Measurements from ENCODE around the gene PARD3. TPM values are rescaled to one million over a fixed set of nuclear protein-coding genes. Genes with fewer than 3 reads are reported as not detected.

The PARD3 gene
- total RNA-seq, 1 donor from 2014 or later, result 76.4 TPM

- H3K27me3 ChIP-seq (ENCODE audit: control insufficient read depth, insufficient read depth, low read length), result no peaks in the 10 kb centered on the region
- DNase-seq (ENCODE audit: low read depth), result no peak
- no peak overlapping the region for H3K4me3 ChIP-seq (ENCODE audit: low read depth, low read length)
- TF ChIP-seq, protein P1, sequence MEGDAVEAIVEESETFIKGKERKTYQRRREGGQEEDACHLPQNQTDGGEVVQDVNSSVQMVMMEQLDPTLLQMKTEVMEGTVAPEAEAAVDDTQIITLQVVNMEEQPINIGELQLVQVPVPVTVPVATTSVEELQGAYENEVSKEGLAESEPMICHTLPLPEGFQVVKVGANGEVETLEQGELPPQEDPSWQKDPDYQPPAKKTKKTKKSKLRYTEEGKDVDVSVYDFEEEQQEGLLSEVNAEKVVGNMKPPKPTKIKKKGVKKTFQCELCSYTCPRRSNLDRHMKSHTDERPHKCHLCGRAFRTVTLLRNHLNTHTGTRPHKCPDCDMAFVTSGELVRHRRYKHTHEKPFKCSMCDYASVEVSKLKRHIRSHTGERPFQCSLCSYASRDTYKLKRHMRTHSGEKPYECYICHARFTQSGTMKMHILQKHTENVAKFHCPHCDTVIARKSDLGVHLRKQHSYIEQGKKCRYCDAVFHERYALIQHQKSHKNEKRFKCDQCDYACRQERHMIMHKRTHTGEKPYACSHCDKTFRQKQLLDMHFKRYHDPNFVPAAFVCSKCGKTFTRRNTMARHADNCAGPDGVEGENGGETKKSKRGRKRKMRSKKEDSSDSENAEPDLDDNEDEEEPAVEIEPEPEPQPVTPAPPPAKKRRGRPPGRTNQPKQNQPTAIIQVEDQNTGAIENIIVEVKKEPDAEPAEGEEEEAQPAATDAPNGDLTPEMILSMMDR (IDR thresholded peaks at IDR 0.05; ENCODE audit: insufficient read depth, low read length, poor library complexity, severe bottlenecking), result no peak
- H3K36me3 ChIP-seq (ENCODE audit: control insufficient read depth, insufficient read depth, low read length), result no peaks in the 10 kb centered on the region
Measured at GRCh38 chr10:34762603-34763299, 52.3 kb downstream of the PARD3 start.

DNA sequence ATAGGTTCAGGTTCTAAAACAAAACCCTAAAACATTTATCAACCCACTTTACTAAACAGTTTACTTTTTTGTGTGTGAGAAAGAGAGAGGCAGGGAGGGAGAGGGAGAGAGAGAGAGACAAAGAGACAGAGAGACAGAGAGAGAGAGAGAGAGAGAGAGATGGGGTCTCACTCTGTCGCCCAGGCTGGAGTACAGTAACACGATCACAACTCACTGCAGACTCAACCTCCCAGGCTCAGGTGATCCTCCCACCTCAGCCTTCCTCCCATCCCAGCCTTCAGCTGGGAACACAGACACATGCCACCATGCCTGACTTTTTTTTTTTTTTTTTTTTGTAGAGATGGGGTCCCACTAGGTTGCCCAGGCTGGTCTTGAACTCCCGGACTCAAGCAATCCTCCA lies 52.9 kb downstream of the PARD3 start:
- DNase-seq (ENCODE audit: low read depth), result no peak
- Histone ChIP-seq H3K27me3 (ENCODE audit: control insufficient read depth, insufficient read depth, low read length) (no peaks in the 10 kb centered on the region), H3K36me3 (ENCODE audit: control insufficient read depth, insufficient read depth, low read length) (no peaks in the 10 kb centered on the region), H3K4me3 (ENCODE audit: low read depth, low read length) (no peak overlapping the region)
- TF ChIP-seq, protein P1 (IDR thresholded peaks at IDR 0.05; ENCODE audit: insufficient read depth, low read length, poor library complexity, severe bottlenecking), result no peak

GRCh38 chr10:34761453-34761852 lies 53.6 kb downstream of the PARD3 start:
- H3K27me3 ChIP-seq (ENCODE audit: control insufficient read depth, insufficient read depth, low read length), result no peaks in the 10 kb centered on the region
- no peaks in the 10 kb centered on the region for H3K36me3 ChIP-seq (ENCODE audit: control insufficient read depth, insufficient read depth, low read length)
- no peak overlapping the region for H3K4me3 ChIP-seq (ENCODE audit: low read depth, low read length)
- TF ChIP-seq, protein P1 (IDR thresholded peaks at IDR 0.05; ENCODE audit: insufficient read depth, low read length, poor library complexity, severe bottlenecking), result no peak
- no peak for DNase-seq (ENCODE audit: low read depth)

DNA sequence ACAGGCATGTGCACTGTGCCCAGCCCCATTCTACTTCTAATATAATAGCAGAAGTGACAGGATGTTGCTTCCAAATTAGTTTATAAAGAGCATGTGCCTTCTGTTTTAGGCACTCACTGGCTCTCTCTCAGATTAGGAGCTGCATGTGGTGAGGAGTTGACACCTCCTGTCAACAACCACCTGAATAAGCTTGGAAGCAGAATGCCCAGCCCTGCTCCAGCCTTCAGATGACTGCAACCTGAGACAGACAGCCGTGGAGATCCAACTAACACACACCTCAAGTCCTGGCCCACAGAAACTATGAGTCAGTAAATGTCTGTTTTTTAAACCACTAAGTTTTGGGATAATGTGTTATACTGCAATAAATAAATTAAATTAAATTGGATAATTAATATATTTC lies 54.5 kb downstream of the PARD3 start:
- Histone ChIP-seq H3K4me3 (ENCODE audit: low read depth, low read length) (no peak overlapping the region), H3K36me3 (ENCODE audit: control insufficient read depth, insufficient read depth, low read length) (no peaks in the 10 kb centered on the region), H3K27me3 (ENCODE audit: control insufficient read depth, insufficient read depth, low read length) (no peaks in the 10 kb centered on the region)
- no peak for DNase-seq (ENCODE audit: low read depth)
- TF ChIP-seq, protein P1 (IDR thresholded peaks at IDR 0.05; ENCODE audit: insufficient read depth, low read length, poor library complexity, severe bottlenecking), result no peak

- no peak for DNase-seq (ENCODE audit: low read depth)
- Histone ChIP-seq H3K27me3 (ENCODE audit: control insufficient read depth, insufficient read depth, low read length) (no peaks in the 10 kb centered on the region), H3K4me3 (ENCODE audit: low read depth, low read length) (no peak overlapping the region), H3K36me3 (ENCODE audit: control insufficient read depth, insufficient read depth, low read length) (no peaks in the 10 kb centered on the region)
- TF ChIP-seq, protein P1 (IDR thresholded peaks at IDR 0.05; ENCODE audit: insufficient read depth, low read length, poor library complexity, severe bottlenecking), result no peak
Measured at GRCh38 chr10:34759837-34760215, 55.3 kb downstream of the PARD3 start.

Data from kidney epithelial cell (primary cell).